ENCODE data around the gene MAGI1. TPM values are rescaled to one million over a fixed set of nuclear protein-coding genes. Genes with fewer than 3 reads are reported as not detected.
"Not testable (repeated sequence)": the region's sequence is repeated elsewhere in the genome, so short reads cannot be mapped to it uniquely, and the experiment has no call there.

Gene MAGI1
- total RNA-seq, 1 donor from 2014 or later: 45.8 TPM

DNA sequence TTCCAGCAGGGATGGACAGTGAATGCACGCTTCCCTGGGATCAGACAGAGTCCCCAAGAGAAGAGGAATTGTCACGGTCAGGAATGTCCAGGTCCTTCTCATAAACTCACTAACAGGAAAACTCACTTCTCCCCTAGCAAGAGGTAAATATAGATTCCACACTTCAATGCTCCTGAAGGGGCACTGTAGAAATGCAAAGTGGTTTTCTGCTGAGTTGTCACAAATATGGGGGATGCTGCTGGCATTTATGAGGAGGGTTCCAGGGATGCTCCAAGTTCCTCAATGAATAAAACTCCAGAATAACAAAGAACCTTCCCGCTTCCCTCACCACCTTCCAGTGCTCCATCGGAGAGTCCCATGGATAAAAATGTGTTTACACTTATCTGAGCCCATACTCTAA, 423.4 kb downstream of the MAGI1 start:
- DNase-seq (no peak), ATAC-seq (no peak)
- H3K9me3 ChIP-seq: no peaks in the 10 kb centered on the region
- no peaks in the 10 kb centered on the region for H3K36me3 ChIP-seq
- H3K4me3 ChIP-seq: no peak overlapping the region
- TF ChIP-seq, protein P1, sequence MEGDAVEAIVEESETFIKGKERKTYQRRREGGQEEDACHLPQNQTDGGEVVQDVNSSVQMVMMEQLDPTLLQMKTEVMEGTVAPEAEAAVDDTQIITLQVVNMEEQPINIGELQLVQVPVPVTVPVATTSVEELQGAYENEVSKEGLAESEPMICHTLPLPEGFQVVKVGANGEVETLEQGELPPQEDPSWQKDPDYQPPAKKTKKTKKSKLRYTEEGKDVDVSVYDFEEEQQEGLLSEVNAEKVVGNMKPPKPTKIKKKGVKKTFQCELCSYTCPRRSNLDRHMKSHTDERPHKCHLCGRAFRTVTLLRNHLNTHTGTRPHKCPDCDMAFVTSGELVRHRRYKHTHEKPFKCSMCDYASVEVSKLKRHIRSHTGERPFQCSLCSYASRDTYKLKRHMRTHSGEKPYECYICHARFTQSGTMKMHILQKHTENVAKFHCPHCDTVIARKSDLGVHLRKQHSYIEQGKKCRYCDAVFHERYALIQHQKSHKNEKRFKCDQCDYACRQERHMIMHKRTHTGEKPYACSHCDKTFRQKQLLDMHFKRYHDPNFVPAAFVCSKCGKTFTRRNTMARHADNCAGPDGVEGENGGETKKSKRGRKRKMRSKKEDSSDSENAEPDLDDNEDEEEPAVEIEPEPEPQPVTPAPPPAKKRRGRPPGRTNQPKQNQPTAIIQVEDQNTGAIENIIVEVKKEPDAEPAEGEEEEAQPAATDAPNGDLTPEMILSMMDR (IDR thresholded peaks at IDR 0.05): no peak
- no peak overlapping the region for H3K27ac ChIP-seq
- no peaks in the 10 kb centered on the region for H3K27me3 ChIP-seq
- intact Hi-C loops (cut with DNase I): no loop called here
- H3K4me1 ChIP-seq: no peaks in the 10 kb centered on the region

DNA sequence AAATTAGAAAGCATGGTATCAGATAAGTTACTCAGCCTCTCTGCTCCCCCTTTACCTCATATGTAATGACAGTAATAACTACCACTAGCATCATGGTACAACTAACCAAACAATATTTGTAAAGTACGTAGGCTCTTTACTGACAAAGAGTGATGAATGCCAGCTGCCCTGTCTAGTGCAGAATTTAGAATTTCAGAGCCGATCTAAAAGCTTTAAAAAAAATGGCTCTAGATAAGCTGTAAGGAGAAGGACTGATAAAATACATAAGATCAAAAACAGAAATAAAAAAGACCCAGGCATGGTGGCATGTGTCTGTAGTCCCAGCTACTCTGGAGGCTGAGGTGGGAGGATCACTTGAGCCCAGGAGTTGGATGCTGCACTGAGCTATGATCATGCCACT, 424.1 kb downstream of the MAGI1 start:
- DNase-seq (no peak), ATAC-seq (no peak)
- no peaks in the 10 kb centered on the region for H3K4me1 ChIP-seq
- no peaks in the 10 kb centered on the region for H3K9me3 ChIP-seq
- TF ChIP-seq, protein P1 (IDR thresholded peaks at IDR 0.05): no peak
- intact Hi-C loops (cut with DNase I): no loop called here
- H3K36me3 ChIP-seq: no peaks in the 10 kb centered on the region
- H3K27me3 ChIP-seq: no peaks in the 10 kb centered on the region
- no peak overlapping the region for H3K4me3 ChIP-seq
- no peak overlapping the region for H3K27ac ChIP-seq

DNA sequence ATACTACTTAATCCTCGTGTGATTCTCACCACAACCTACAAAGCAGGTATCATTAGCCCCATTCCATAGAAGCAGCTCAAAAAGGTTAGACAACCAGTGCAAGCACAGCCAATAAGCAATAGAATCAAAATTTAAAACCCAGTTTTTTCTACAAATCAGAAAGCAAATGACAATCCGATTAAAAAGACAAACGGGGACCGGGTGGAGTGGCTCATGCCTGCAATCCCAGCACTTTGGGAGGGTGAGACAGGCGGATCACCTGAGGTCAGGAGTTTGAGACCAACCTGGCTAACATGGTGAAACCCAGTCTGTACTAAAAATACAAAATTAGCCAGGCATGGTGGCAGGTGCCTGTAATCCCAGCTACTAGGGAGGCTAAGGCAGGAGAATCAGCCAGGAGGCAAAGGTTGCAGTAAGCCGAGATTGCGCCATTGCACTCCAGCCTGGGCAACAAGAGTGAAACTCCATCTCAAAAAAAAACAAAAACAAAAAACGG, 430.7 kb downstream of the MAGI1 start:
- H3K4me3 ChIP-seq; intact Hi-C loops (cut with DNase I); H3K9me3 ChIP-seq; H3K27me3 ChIP-seq; DNase-seq; H3K27ac ChIP-seq; H3K36me3 ChIP-seq; H3K4me1 ChIP-seq; ATAC-seq: not testable (repeated sequence)

DNA sequence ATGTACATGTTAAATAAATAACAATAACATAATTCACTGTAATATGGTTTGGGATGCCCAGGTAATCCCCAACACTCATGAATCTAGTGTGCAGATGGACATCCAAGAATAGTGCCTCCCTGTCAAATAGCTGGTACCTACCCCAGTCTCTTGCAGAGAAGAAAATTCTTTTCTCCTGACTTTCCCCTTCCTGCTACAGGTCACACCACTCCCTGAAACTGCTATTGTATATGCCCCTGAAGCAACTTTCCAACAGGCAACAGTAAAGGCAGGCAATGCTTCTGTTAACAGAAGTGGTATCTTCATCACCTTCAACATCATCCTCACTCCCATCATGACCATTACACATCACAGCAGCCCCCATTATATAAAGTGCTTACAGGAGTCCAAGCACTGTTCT, 431.6 kb downstream of the MAGI1 start:
- TF ChIP-seq, protein P1 (IDR thresholded peaks at IDR 0.05): no peak
- no peaks in the 10 kb centered on the region for H3K27me3 ChIP-seq
- intact Hi-C loops (cut with DNase I): no loop called here
- no peaks in the 10 kb centered on the region for H3K9me3 ChIP-seq
- no peak for DNase-seq
- H3K27ac ChIP-seq: no peak overlapping the region
- no peak for ATAC-seq
- H3K4me3 ChIP-seq: no peak overlapping the region
- H3K36me3 ChIP-seq: no peaks in the 10 kb centered on the region
- no peaks in the 10 kb centered on the region for H3K4me1 ChIP-seq

DNA sequence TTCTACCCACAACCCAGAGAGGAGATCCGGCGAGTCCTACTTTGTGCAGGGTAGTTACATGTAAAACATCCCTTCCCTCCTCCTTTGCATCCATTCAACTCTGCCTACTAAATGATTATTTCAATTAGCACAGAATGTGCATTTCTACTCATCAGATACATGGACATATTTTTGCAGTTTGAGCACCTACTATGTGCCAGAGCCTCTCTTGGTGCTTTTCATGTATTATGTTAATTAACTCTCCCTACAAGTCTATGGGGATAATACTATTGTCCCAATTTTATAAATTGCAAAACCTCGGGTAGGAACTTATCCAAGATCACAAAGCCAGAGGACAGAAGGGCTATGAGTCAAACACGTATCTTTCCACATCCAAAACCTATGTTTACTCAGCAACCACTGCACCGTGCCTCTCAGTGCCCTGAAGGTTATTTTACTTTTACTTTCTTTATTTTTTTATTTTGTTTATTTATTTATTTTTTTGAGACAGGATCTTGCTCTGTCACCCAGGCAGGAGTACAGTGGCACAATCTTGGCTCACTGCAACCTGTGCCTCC, 432.8 kb downstream of the MAGI1 start:
- intact Hi-C loops (cut with DNase I): no loop called here
- no peak overlapping the region for H3K4me3 ChIP-seq
- ATAC-seq: no peak
- DNase-seq: no peak
- no peak overlapping the region for H3K27ac ChIP-seq
- no peaks in the 10 kb centered on the region for H3K4me1 ChIP-seq
- H3K27me3 ChIP-seq: no peaks in the 10 kb centered on the region
- TF ChIP-seq, protein P1 (IDR thresholded peaks at IDR 0.05): no peak
- no peaks in the 10 kb centered on the region for H3K36me3 ChIP-seq
- no peaks in the 10 kb centered on the region for H3K9me3 ChIP-seq

DNA sequence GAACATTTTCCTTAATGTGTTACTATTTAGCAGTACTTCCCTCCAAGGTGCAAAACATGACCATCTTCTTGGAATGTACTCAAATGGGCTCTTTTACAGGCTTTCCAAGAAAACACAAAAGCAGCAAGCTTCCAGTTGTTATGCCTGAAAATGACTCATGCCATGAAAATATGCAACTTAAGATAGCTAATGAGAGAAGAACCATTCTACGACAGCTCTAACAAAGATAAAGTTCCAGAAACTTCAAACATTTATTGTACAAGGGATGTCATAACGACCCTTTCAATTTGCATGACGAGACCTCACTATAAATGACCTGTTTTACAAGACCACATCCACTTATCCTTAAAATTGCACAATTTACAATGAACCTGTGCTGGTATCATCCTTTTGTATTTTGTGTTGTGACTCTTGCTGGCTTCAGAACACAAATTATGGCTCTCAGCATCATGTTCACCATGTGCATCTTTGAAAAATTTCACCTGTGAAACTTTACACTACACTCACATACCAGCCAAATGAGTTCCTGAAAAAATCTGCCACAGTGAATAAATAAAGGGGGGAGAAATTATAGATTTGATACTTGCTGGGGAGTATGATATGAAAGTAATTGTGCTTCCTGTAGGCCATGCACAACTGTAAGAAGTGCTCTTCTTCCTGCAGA, 433.7 kb downstream of the MAGI1 start:
- TF ChIP-seq, protein P1 (IDR thresholded peaks at IDR 0.05): no peak
- Histone ChIP-seq H3K36me3 (no peaks in the 10 kb centered on the region), H3K27ac (no peak overlapping the region), H3K9me3 (no peaks in the 10 kb centered on the region), H3K4me1 (no peaks in the 10 kb centered on the region), H3K4me3 (no peak overlapping the region), H3K27me3 (no peaks in the 10 kb centered on the region)
- intact Hi-C loops (cut with DNase I): no loop called here
- DNase-seq (no peak), ATAC-seq (no peak)
